ENCODE measurements around the gene RRH.

RRH gene

DNA sequence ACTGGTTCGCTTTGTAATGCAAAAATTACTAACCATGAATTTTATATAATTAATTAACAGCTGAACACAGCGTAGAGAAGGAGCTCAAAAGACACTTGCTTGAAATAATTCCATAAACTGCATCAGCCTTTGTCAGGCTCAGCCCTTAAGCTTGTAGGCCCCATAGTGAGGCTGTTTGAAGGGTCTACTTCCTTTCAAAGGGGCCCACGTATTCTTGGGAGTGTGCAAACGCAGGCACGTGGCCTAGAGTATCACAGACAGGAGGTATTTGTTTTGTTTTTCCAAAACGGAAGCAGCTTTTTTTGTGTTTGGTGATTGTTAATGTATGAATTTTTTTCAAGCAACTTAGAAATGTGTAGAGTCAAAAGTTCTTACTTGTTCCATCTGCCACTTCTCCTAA, 59.3 kb downstream of the RRH start:
- DNase-seq (ENCODE audit: low read depth), result no peak

GRCh38 chr4:109890076-109890475, 62.3 kb downstream of the RRH start:
- no peak for DNase-seq (ENCODE audit: low read depth)
